HG02885 (cell line): ENCODE data around the gene OR6C3.
"Not testable (repeated sequence)": the region's sequence is repeated elsewhere in the genome, so short reads cannot be mapped to it uniquely, and the experiment has no call there.

Source experiments
- ATAC-seq: cut with Tn5 transposase; IDR thresholded peaks from one replicate; pipeline ENCODE4 v1.9.1; 2021; ENCODE audit warnings: mild to moderate bottlenecking; ENCODE audit not compliant: unreplicated experiment, poor library complexity

OR6C3 gene

GRCh38 chr12:55330446-55330845 lies at the start of gene OR6C3:
OR6C3 (plus strand) TSS chr12:55330746; CDS start chr12:55331701, 955 bp downstream.
- no peak for ATAC-seq

DNA sequence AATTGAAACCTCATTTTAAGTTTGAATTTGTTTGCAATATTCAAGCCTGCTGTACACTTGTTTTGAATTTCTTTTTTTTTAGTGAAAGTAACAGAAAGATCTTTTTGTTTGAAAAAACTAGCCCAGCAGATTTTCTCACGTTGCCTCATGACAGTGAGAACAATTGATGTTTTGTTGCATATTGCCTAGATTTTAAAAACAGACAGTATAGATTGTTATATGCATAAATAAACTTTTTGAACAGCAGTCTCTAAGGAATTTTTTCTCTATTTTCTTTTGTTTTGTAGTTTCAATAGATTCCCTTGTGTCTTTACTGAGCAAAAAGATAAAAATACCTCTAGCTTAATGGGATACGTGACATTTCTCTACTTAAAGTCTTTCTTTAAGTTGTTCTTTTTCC lies 49.6 kb upstream of the OR6C3 start:
- no peak for ATAC-seq

- ATAC-seq = no peak
These were observed 40.5 kb upstream of the OR6C3 start for GRCh38 chr12:55289999-55290398.

DNA sequence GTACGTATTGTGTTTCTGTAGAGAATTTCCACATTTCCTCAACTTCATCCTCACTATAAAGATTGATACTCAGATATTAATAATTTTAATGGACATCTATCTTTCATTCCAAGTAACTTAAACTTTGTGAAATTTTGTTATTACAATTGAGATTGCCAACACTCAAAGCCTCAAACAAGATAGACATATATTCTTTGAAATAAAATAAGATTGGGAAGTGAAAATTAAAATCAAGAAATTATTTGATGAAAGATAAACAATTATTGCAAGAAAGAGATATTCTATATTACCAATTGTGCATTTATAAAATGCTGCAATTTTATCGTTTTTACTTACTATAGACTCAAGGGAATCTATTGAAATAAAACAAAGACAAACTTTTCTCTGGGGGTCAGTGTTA lies 34.1 kb upstream of the OR6C3 start, which contains the start of gene OR6C6:
TSS of gene OR6C6 (minus strand) at position 101 of the 400 bp plus-strand sequence. CDS start 1,337 bp downstream, outside the sequence.
- ATAC-seq = no peak

- ATAC-seq = no peak
These were observed 16.5 kb upstream of the OR6C3 start, which contains the start of gene OR6C1 for GRCh38 chr12:55314043-55314442. OR6C1 (plus strand) TSS chr12:55314343; CDS start chr12:55320600, 6,257 bp downstream.

DNA sequence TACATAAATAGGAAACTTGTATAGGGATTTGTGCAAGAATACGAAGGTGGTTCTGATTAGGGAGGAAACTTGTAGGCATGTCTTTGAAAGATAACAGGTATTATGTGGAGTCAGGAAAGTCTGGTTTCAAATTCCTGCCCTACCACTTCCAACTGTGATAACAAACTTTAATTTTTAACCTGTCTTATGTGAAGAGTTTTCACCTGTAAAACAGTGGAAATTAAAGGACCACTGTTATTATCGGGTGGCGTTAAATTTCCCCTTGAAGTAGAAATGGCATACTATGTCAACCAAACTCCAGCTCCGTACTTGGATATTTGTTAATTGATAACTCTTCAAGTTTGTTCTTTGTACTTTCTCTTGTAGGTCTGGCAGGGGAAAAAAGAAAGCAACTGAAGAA lies 10.3 kb upstream of the OR6C3 start:
- no peak for ATAC-seq

DNA sequence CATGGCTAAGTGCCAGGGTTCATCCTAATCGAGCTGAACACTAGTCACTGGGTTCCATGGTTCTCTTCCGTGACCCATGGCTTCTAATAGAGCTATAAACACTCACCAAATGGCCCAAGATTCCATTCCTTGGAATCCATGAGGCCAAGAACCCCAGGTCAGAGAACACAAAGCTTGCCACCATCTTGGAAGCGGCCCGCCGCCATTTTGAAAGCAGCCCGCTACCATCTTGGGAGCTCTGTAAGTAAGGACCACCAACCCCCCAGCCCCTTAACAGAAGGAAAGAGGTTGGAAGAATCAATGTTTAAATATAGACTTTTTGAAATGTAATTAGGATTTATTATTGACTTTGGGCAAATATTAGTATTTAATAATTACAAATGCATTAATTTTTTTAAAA lies 4.7 kb upstream of the OR6C3 start:
- not testable (repeated sequence) for ATAC-seq

DNA sequence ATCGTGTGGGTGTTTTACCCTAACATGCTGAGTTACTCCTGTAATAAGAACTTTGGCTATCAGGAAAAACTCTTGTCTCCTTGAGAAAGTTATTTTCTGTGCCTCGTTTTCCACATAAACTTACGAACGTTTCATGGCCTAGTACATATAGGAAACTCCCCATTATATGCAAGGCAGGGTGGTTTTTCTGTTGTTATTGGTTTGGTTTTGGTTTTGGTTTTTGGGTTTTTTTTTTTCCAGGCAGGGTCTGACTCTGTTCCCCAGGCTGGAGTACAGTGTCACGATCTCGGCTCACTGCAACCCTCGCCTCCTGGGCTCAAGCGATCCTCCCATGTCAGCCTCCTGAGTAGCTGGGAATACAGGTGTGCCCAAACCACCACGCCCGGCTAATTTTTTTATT lies 5.5 kb downstream of the OR6C3 start:
- ATAC-seq = no peak

DNA sequence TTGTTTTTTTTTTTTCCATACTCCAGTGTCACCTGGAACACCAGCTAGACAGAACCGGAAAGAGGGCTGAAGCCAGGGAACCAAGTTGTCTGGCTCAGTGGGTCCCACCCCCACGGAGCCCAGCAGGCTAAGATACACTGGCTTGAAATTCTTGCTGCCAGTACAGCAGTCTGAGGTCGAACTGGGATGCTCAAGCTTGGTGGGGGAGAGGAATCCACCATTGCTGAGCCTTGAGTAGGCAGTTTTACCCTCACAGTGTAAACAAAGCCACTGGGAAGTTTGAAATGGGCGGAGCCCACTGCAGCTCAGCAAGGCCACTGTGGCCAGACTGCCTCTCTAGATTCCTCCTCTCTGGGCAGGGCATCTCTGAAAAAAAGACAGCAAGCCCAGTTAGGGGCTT lies 24.8 kb downstream of the OR6C3 start:
- not testable (repeated sequence) for ATAC-seq

- no peak for ATAC-seq
These were observed 32.1 kb downstream of the OR6C3 start, which contains the start of gene OR6C75 for GRCh38 chr12:55362675-55363074. OR6C75 (plus strand) TSS chr12:55362975; CDS start chr12:55365111, 2,136 bp downstream.

- ATAC-seq = no peak
These were observed 34.5 kb downstream of the OR6C3 start for GRCh38 chr12:55365086-55365485.

DNA sequence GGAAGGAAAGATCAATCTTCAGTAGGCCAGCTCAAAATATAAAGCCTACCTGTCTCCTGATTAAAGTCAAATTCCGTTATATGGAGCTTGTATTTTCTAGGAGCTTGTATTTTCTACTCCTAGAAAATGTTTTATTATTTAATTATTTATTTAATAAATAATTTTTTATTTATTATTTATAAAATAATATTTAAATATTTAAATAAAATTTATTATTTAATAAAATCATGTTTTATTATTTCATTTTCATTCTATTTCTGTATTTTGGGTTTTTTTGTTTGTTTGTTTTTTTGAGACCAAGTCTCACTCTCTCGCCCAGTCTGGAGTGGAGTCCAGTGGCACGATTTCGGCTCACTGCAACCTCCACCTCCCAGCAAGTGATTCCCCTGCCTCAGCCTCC lies 42.0 kb downstream of the OR6C3 start:
- no peak for ATAC-seq
